Naive thymus-derived CD4-positive, alpha-beta T cell (primary cell): ENCODE data around the gene DENND5A. TPM values are rescaled to one million over a fixed set of nuclear protein-coding genes. Genes with fewer than 3 reads are reported as not detected.
"Not testable (repeated sequence)": the region's sequence is repeated elsewhere in the genome, so short reads cannot be mapped to it uniquely, and the experiment has no call there.

Experiments used
- ATAC-seq: fragments of 150-1000 bp; cut with Tn5 transposase; 2 replicates; pipeline ENCODE4 v1.10.0; 2021; ENCODE audit warnings: mild to moderate bottlenecking, moderate library complexity
- CTCF ChIA-PET: fragments of 350-600 bp; sonication (Branson Sonifier 250); formaldehyde crosslinking; loops from one replicate; lab custom pipeline; 2021; ENCODE audit warnings: antibody characterized with exemption; lab: Charles Lee
- POLR2A ChIA-PET: fragments of 350-600 bp; sonication (Branson Sonifier 250); formaldehyde crosslinking; loops from one replicate; lab custom pipeline; 2021; ENCODE audit warnings: antibody characterized with exemption, inconsistent platforms; lab: Charles Lee
- DNase-seq, 9 donors: peaks; one replicate each; pipeline versions ENCODE4 v3.0.0 to v3.0.0-alpha.2; 2020 to 2022; ENCODE audit warnings: mixed read lengths in 1 of 9
- H3K27ac ChIP-seq: one replicate; pipeline ENCODE4 v1.7.0; 2013; ENCODE audit warnings: mild to moderate bottlenecking, low read depth, low read length, moderate library complexity
- H3K27me3 ChIP-seq, 2 donors: one replicate each; pipeline ENCODE4 v1.7.0; 2013; ENCODE audit warnings: low read length in 2 of 2, mild to moderate bottlenecking in 2 of 2, moderate library complexity in 2 of 2; ENCODE audit not compliant: control insufficient read depth in 2 of 2, insufficient read depth in 2 of 2
- H3K36me3 ChIP-seq, 3 experiments: 1 replicate in 2 of 3; 2 replicates in 1 of 3; pipeline ENCODE4 v1.7.0; 2013; ENCODE audit warnings: low read length in 3 of 3, mild to moderate bottlenecking in 3 of 3, moderate library complexity in 1 of 3; ENCODE audit not compliant: insufficient read depth in 3 of 3, control insufficient read depth in 2 of 3
- H3K4me1 ChIP-seq, 2 donors: one replicate each; pipeline ENCODE4 v1.7.0; 2013; ENCODE audit warnings: low read length in 2 of 2, mild to moderate bottlenecking in 2 of 2, moderate library complexity in 1 of 2; ENCODE audit not compliant: control insufficient read depth in 2 of 2, insufficient read depth in 2 of 2
- H3K4me3 ChIP-seq: 2 replicates; pipeline ENCODE4 v1.7.0; 2013; ENCODE audit warnings: mild to moderate bottlenecking, low read length
- H3K9me3 ChIP-seq, 3 experiments: 1 replicate in 2 of 3; 2 replicates in 1 of 3; pipeline ENCODE4 v1.7.0; 2013; ENCODE audit warnings: low read length in 3 of 3; ENCODE audit not compliant: control insufficient read depth in 2 of 3
- H3K27ac Mint-ChIP-seq, 9 donors: one replicate each; pipeline ENCODE4 v1.8.0; 2020 to 2022; ENCODE audit warnings: mixed read lengths in 9 of 9, mild to moderate bottlenecking in 8 of 9, moderate library complexity in 5 of 9, inconsistent platforms in 2 of 9
- H3K27me3 Mint-ChIP-seq, 5 donors: one replicate each; pipeline ENCODE4 v1.8.0; 2021 to 2022; ENCODE audit warnings: mixed read lengths in 5 of 5, mild to moderate bottlenecking in 1 of 5
- H3K36me3 Mint-ChIP-seq, 5 donors: one replicate each; pipeline ENCODE4 v1.8.0; 2020 to 2022; ENCODE audit warnings: mixed read lengths in 5 of 5, mild to moderate bottlenecking in 3 of 5, inconsistent platforms in 1 of 5
- H3K4me1 Mint-ChIP-seq, 7 donors: one replicate each; pipeline ENCODE4 v1.8.0; 2020 to 2022; ENCODE audit warnings: mixed read lengths in 7 of 7, mild to moderate bottlenecking in 3 of 7, inconsistent platforms in 1 of 7
- H3K4me3 Mint-ChIP-seq, 10 donors: one replicate each; pipeline ENCODE4 v1.8.0; 2020 to 2022; ENCODE audit warnings: mild to moderate bottlenecking in 10 of 10, mixed read lengths in 10 of 10, moderate library complexity in 6 of 10, inconsistent platforms in 2 of 10
- H3K9me3 Mint-ChIP-seq, 11 donors: one replicate each; pipeline ENCODE4 v1.8.0; 2020 to 2022; ENCODE audit warnings: mixed read lengths in 11 of 11, mild to moderate bottlenecking in 4 of 11, inconsistent platforms in 1 of 11, moderate library complexity in 1 of 11
- intact Hi-C, 2 donors: fragments of 100-400 bp; cut with micrococcal nuclease; formaldehyde crosslinking; loops; one replicate each; pipeline ENCODE4 v1.15.1; 2023
- polyA plus RNA-seq, 2 donors: library from polyadenylated mRNA; unstranded; fragments of 300-500 nt; fragmentation: Illumina TruSeq; gene quantifications; one replicate each; pipeline ENCODE4 v1.2.3, GENCODE V29; 2021
- total RNA-seq, 6 experiments: library from RNA in 5 of 6; stranded (reverse) in 5 of 6; gene quantifications; 1 replicate in 5 of 6; 2 replicates in 1 of 6; pipeline ENCODE4 v1.2.3 and lab custom pipeline; 2021 to 2026

The DENND5A gene
- total and polyA plus RNA-seq, 7 experiments from 2014 or later, result 33.9 to 178 (median 106) TPM

- Mint-ChIP-seq H3K4me3 (no peak overlapping the region), H3K27ac (no peak overlapping the region), H3K9me3 (peaks cover 3 to 35% (median 16%) of the 10 kb centered on the region in 11 donors), H3K27me3 (peaks cover 0 to 6% (median 0%) of the 10 kb centered on the region in 5 donors), H3K36me3 (peaks cover 4 to 14% (median 9%) of the 10 kb centered on the region in 5 donors), H3K4me1 (peaks cover 0 to 1% (median 0%) of the 10 kb centered on the region in 7 donors)
- intact Hi-C loops, result no loop called here
- H3K4me1 ChIP-seq, result no peaks in the 10 kb centered on the region
- H3K27me3 ChIP-seq, result no peaks in the 10 kb centered on the region
- ChIA-PET POLR2A (no interaction called here), CTCF (no interaction called here)
- H3K27ac ChIP-seq, result no peak overlapping the region
- DNase-seq, result no peak
- ATAC-seq, result no peak
- no peak overlapping the region for H3K4me3 ChIP-seq
- H3K9me3 ChIP-seq, result no peaks in the 10 kb centered on the region
- H3K36me3 ChIP-seq, result no peaks in the 10 kb centered on the region
These were observed 153.1 kb downstream of the DENND5A start for GRCh38 chr11:9112075-9112474.

GRCh38 chr11:9109858-9110731 is 155.1 kb downstream of the DENND5A start:
- H3K27me3 Mint-ChIP-seq, result peaks cover 0 to 23% (median 0%) of the 10 kb centered on the region in 5 donors
- H3K36me3 ChIP-seq, result no peaks in the 10 kb centered on the region
- H3K9me3 Mint-ChIP-seq, result peaks cover 3 to 35% (median 16%) of the 10 kb centered on the region in 11 donors
- ChIA-PET CTCF (interaction anchor here (0.6 to 1.0 kb wide), 2 partner anchors 28 to 793 kb away, joined by 3 to 4 read pairs; no protein-coding TSS in a partner anchor), POLR2A (no interaction called here)
- H3K27ac Mint-ChIP-seq, result no peak overlapping the region
- H3K4me1 Mint-ChIP-seq, result peaks cover 0 to 1% (median 0%) of the 10 kb centered on the region in 7 donors
- peaks cover 4 to 17% (median 9%) of the 10 kb centered on the region in 5 donors for H3K36me3 Mint-ChIP-seq
- DNase-seq (no peak), ATAC-seq (no peak)
- H3K4me1 ChIP-seq, result no peaks in the 10 kb centered on the region
- H3K27me3 ChIP-seq, result no peaks in the 10 kb centered on the region
- intact Hi-C loops, result no loop called here
- H3K4me3 Mint-ChIP-seq, result no peak overlapping the region
- no peaks in the 10 kb centered on the region for H3K9me3 ChIP-seq
- H3K4me3 ChIP-seq, result no peak overlapping the region
- H3K27ac ChIP-seq, result no peak overlapping the region

- intact Hi-C loops, result no loop called here
- Histone ChIP-seq H3K36me3 (no peaks in the 10 kb centered on the region), H3K27ac (no peak overlapping the region), H3K4me3 (no peak overlapping the region), H3K4me1 (no peaks in the 10 kb centered on the region), H3K27me3 (no peaks in the 10 kb centered on the region), H3K9me3 (no peaks in the 10 kb centered on the region)
- no peak overlapping the region for H3K27ac Mint-ChIP-seq
- peaks cover 7 to 42% (median 9%) of the 10 kb centered on the region in 5 donors for H3K27me3 Mint-ChIP-seq
- no peak for ATAC-seq
- ChIA-PET POLR2A (no interaction called here), CTCF (no interaction called here)
- no peaks in the 10 kb centered on the region for H3K4me1 Mint-ChIP-seq
- no peak for DNase-seq
- H3K9me3 Mint-ChIP-seq, result no peaks in the 10 kb centered on the region
- H3K36me3 Mint-ChIP-seq, result peaks cover 0 to 7% (median 4%) of the 10 kb centered on the region in 5 donors
- no peak overlapping the region for H3K4me3 Mint-ChIP-seq
These were observed 160.6 kb downstream of the DENND5A start for GRCh38 chr11:9104580-9104979.

GRCh38 chr11:9103542-9104276 is 161.4 kb downstream of the DENND5A start:
- H3K27me3 Mint-ChIP-seq, result peaks cover 8 to 42% (median 10%) of the 10 kb centered on the region in 5 donors
- no peak overlapping the region for H3K4me3 Mint-ChIP-seq
- POLR2A ChIA-PET, result no interaction called here
- Histone ChIP-seq H3K4me1 (no peaks in the 10 kb centered on the region), H3K27me3 (no peaks in the 10 kb centered on the region), H3K36me3 (no peaks in the 10 kb centered on the region), H3K4me3 (no peak overlapping the region), H3K9me3 (no peaks in the 10 kb centered on the region), H3K27ac (no peak overlapping the region)
- intact Hi-C loops, result no loop called here
- H3K9me3 Mint-ChIP-seq, result no peaks in the 10 kb centered on the region
- no peaks in the 10 kb centered on the region for H3K4me1 Mint-ChIP-seq
- H3K27ac Mint-ChIP-seq, result no peak overlapping the region
- CTCF ChIA-PET, result interaction anchor here (0.6 kb wide), 1 partner anchor 298 kb away, joined by 5 read pairs; no protein-coding TSS in a partner anchor
- H3K36me3 Mint-ChIP-seq, result peaks cover 0 to 7% (median 4%) of the 10 kb centered on the region in 5 donors
- ATAC-seq, result no peak
- DNase-seq, result no peak

- H3K4me1 ChIP-seq, result no peaks in the 10 kb centered on the region
- intact Hi-C loops, result no loop called here
- no peaks in the 10 kb centered on the region for H3K4me1 Mint-ChIP-seq
- ATAC-seq (no peak), DNase-seq (no peak)
- H3K9me3 ChIP-seq, result no peaks in the 10 kb centered on the region
- peaks cover 0 to 8% (median 3%) of the 10 kb centered on the region in 5 donors for H3K36me3 Mint-ChIP-seq
- peaks cover 25 to 28% (median 28%) of the 10 kb centered on the region in 5 donors for H3K27me3 Mint-ChIP-seq
- H3K36me3 ChIP-seq, result no peaks in the 10 kb centered on the region
- H3K27ac ChIP-seq, result no peak overlapping the region
- POLR2A ChIA-PET, result no interaction called here
- no peak overlapping the region for H3K4me3 ChIP-seq
- H3K27me3 ChIP-seq, result no peaks in the 10 kb centered on the region
- H3K27ac Mint-ChIP-seq, result no peak overlapping the region
- H3K4me3 Mint-ChIP-seq, result no peak overlapping the region
- H3K9me3 Mint-ChIP-seq, result no peaks in the 10 kb centered on the region
- CTCF ChIA-PET, result no interaction called here
These were observed 165.5 kb downstream of the DENND5A start for GRCh38 chr11:9099617-9100016.

- intact Hi-C loops, DNase-seq, H3K27ac Mint-ChIP-seq, H3K36me3 ChIP-seq, ATAC-seq, CTCF ChIA-PET, H3K27me3 ChIP-seq, H3K4me1 ChIP-seq, H3K27ac ChIP-seq, POLR2A ChIA-PET, H3K4me3 Mint-ChIP-seq, H3K36me3 Mint-ChIP-seq, H3K9me3 Mint-ChIP-seq, H3K9me3 ChIP-seq, H3K4me1 Mint-ChIP-seq, H3K4me3 ChIP-seq: not testable (repeated sequence)
- H3K27me3 Mint-ChIP-seq, result peaks cover 30 to 35% (median 32%) of the 10 kb centered on the region in 5 donors
These were observed 166.7 kb downstream of the DENND5A start for GRCh38 chr11:9098455-9098854.
